Posterior vena cava (tissue), 2 donors: ENCODE data around the gene FBXL15. TPM values are rescaled to one million over a fixed set of nuclear protein-coding genes. Genes with fewer than 3 reads are reported as not detected.
"Not testable (repeated sequence)": the region's sequence is repeated elsewhere in the genome, so short reads cannot be mapped to it uniquely, and the experiment has no call there.

Experiments used
- DNase-seq: peaks from one replicate; pipeline ENCODE4 v3.0.0-alpha.2; 2020; ENCODE audit warnings: low spot score
- intact Hi-C, 2 donors: fragments of 100-400 bp; cut with DNase I; formaldehyde crosslinking; loops; one replicate each; pipeline versions ENCODE4 v1.14.1 to v1.14.2; 2022 to 2023
- total RNA-seq, 2 donors: library from RNA; stranded (reverse); fragmentation: NEBNext Ultra II Directional; extraction: Animal tissue kit (Norgen Biotek cat#: 25700); gene quantifications; one replicate each; pipeline ENCODE4 v1.2.1, GENCODE V29; 2021
- donor health status: DM: yes; HTN: yes; CAD: no.
- donor health status: DM: yes; HTN: yes; CAD: no.

The FBXL15 gene
- total RNA-seq, 2 donors from 2014 or later: 10.8 to 12.4 TPM

DNA sequence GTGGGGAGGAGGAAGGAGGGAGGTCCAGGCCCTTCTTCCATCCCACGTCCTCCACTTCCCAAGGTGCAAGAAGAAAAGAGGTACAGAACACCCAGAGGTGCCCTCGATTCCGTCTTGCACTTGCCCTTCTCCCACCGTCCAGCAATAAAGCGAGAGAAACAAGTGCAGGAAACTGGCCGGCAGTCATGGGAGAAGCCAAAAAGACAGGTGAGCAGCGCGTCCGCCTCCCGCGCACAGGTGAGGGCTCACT is 29.4 kb downstream of the FBXL15 start:
- no peak for DNase-seq
- intact Hi-C loops: no loop called here

DNA sequence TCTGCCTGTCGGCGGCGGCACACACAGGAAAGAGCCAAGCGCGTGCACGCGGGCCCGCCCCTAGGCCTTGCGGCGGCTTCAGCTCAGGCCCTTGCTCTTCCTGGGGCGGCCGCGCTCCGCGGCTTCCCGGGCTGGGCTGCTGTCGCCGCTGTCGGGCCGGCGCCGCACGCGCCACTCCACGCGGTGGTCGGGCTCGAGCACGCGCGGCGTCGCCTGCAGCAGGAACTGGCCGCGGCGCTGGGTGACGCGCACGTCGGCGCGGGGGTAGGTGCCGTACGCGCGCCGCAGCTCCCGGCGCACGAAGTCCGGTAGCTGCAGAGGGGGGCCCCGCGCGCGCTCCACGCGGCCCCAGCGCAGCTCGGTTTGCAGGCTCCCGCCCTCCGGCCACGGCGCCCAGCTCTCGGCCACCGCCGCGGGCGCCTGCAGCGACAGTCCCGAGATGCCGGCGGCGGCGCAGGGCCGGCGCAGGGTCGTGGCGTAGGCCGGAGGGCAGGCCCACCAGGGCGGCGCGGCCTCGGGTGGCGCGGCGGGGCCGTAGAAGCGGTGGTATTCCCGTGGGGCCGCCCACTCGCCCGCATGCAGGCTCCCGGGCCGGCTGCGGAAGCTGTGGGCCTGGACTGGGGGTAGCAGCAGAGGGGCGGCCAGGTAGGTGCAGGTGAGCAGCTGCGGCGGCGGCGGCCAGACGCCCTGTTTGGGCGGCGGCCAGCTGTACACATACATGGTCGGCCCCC is 29.9 kb downstream of the FBXL15 start:
- peak; percentile 93 for DNase-seq
- intact Hi-C loops: no loop called here

- no peak for DNase-seq
- intact Hi-C loops: no loop called here
Measured at GRCh38 chr10:102451105-102451969, 30.7 kb downstream of the FBXL15 start, which contains the start of gene C10orf95. Gene C10orf95, minus strand, starts transcription at chr10:102451543. Its CDS starts 450 bp downstream, at chr10:102451093.

GRCh38 chr10:102452672-102453340 is 32.2 kb downstream of the FBXL15 start:
- intact Hi-C loops: no loop called here
- DNase-seq: no peak

DNA sequence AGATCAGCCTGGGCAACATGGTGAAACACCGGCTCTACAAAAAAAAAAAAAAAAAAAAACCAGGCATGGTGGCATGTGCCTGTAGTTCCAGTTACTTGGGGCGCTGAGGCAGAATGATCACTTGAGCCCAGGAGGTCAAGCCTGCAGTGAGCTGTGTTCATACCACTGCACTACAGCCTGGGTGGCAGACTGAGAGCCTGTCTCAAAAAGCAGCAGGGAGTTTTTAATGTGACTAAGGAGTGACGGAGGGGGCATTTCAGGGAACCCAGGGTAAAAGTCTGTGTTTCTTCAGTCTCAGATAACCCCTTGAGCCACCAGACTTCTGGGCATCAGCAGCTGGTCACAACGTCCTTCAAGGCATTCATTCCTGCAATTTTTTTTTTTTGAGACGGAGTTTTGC is 32.9 kb downstream of the FBXL15 start:
- intact Hi-C loops: no loop called here
- no peak for DNase-seq

- intact Hi-C loops: loop anchor here in 1 of 2 donors (2.0 kb wide), 1 partner anchor 32 kb away; no protein-coding TSS in a partner anchor
- DNase-seq: not testable (repeated sequence)
Measured at GRCh38 chr10:102454662-102455487, 34.2 kb downstream of the FBXL15 start.

- intact Hi-C loops: loop anchor here in 1 of 2 donors (2.0 kb wide), 1 partner anchor 33 kb away; no protein-coding TSS in a partner anchor
- DNase-seq: no peak
Measured at GRCh38 chr10:102455893-102456471, 35.3 kb downstream of the FBXL15 start.

- intact Hi-C loops: no loop called here
- DNase-seq: no peak
Measured at GRCh38 chr10:102457591-102458150, 37.0 kb downstream of the FBXL15 start.

DNA sequence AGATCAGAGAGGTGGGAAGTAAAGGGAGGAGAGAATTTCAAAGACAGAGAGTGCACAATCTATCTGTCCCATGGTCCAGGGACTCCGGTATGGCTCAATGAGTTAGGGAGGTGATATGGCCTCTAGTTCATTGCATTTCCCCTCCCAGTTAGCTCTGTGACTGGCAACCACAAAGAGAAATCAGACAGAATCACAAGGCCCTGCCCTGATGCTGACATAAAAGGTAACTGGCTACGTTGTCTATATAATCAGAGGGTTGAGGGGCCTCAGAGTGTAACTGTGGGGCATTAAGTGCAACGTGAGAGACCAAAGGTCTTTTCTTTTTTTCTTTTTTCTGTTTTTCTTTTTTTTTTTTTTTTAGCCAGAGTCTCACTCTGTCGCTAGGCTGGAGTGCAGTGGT is 38.0 kb downstream of the FBXL15 start:
- DNase-seq: no peak
- intact Hi-C loops: no loop called here

GRCh38 chr10:102460836-102461186 is 40.2 kb downstream of the FBXL15 start:
- no peak for DNase-seq
- intact Hi-C loops: no loop called here

DNA sequence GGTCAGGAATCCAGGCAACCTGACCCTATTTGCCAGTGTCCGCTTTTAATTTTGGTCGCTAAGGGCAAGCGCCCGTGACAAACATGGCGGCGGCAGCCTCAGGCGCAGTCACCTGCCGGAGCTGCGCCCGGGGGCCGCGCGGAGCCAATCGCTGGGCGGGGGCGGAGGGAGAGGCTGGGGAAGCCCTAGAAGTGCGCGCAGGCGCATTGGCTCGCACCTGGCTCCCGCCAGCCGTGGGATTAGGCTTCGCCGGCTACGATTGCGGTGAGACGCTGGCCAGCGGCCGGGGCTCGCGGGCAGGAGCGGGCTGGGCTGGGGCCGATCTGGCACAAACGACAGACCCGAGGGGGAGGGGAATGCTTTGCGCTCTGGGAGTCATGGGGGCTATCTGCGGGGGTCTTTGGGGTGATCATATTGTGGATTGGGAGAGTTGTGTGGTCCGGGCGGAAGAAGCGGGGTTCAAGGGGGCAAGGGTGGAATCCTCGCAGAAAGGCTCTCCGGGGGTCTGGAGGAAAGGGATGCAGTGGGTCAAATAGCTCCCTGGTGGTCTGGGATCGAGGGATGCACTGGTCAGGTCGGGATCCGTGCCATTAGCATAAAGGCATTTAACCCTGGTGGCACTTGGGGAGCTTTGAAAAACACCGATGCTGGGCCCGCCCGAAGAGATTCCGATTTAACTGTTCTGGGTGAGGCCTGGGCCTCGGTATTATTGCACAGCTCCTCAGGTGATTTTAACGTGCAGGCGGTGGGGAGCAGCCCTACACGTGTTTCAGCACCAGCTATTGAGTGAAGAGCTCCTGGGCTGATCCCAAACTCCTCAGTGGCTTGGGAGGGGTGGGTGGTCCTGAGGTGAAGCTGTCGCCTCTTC is 40.8 kb downstream of the FBXL15 start:
- peak; percentile 96 for DNase-seq
- intact Hi-C loops: no loop called here

DNA sequence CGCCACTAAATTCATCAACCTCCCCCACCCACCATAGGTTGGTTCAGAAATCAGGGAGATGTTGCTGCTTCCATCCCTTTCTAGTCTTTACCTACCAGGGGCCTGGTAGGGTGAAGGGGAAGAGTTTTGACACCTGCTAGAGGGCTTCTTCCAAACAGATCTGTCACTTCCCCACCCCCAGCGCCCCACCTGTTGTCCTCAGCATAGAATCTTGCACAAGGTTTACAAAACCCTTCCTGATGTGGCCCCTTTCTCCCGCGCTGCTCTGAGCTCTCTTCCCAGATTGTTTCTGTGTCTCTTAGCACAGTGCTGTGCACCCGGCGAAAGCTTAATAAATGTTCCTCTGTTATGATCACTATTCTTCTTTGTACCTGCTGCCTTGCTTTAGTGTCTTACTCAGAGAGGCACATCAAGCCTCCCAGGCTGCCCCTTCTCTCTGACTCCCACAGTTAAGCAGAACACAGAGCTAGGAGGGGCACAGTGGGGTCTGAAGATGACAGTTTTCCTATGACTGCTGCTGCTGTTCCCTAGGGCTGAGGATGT is 41.9 kb downstream of the FBXL15 start:
- intact Hi-C loops: no loop called here

DNA sequence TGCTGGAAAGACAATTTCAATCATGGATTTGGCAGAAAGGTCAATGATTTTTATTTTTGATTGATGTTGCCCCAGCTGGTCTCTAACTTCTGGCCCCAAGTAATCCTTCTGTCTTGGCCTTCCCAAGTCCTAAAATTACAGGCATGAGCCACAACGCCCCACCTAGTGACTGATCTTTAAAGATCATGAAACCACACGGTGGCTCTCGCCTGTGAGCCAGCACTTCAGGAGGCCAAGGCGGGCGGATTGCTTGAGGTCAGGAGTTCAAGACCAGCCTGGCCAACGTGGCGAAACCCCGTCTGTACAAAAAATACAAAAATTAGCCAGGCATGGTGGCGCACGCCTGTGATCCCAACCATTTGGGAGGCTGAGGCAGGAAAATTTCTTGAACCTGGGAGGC is 43.3 kb downstream of the FBXL15 start:
- no peak for DNase-seq
- intact Hi-C loops: no loop called here

More for the DNA sequence above, 41.9 kb downstream of the FBXL15 start:
- DNase-seq: no peak

GRCh38 chr10:102465466-102465865 is 44.8 kb downstream of the FBXL15 start:
- intact Hi-C loops: no loop called here
- DNase-seq: no peak

GRCh38 chr10:102467318-102467717 is 46.7 kb downstream of the FBXL15 start:
- intact Hi-C loops: no loop called here
- DNase-seq: no peak

DNA sequence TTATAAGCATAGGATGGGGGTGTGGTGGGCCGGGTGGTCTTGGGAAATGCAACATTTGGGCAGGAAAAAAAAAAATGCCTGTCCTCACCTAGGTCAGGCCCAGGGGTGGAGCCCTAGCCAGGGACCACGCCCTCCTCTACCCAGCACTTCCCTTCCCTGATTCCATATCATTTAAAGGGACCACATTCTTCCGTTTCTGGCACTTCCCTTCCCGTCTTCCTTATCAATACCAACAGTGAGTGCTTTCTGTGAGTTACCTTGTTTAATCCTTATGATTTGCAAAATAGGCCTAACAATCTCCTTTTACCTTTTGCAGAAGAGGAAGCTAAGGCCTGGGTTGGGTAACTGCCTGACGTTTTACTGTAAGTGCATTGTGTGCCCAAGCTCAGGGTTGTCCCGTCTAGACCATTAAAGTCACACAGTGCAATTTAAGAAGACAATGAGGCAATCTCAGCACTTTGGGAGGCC is 47.4 kb downstream of the FBXL15 start:
- intact Hi-C loops: no loop called here

DNA sequence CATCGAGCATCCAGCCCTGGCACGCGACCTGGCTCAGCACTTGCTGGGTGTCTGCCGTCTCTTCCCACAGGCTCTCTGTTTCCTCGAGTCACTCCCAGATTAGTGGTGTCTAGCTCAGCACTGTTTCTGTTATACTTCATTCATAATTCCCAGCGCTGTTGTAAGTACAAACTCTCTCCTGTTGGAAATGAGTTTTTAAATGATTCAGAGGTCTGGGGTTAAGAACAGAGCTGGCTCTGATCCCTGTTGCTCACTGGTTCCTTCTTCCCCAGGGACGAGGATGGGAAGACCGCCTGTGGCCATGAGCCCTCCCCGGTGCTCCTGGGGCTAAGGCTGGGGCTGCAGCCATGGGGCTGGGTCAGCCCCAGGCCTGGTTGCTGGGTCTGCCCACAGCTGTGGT is 48.0 kb downstream of the FBXL15 start:
- intact Hi-C loops: no loop called here
- no peak for DNase-seq

More for the DNA sequence above, 47.4 kb downstream of the FBXL15 start:
- no peak for DNase-seq
